GM15510 (cell line): ENCODE results near the gene DBI.

ENCODE experiments used
- POLR2A ChIP-seq: IDR thresholded peaks from 3 replicates; pipeline ENCODE4 v1.6.1; 2011; ENCODE audit warnings: borderline replicate concordance; ENCODE audit not compliant: insufficient read length; ENCODE audit errors: extremely low read depth

DBI gene

DNA sequence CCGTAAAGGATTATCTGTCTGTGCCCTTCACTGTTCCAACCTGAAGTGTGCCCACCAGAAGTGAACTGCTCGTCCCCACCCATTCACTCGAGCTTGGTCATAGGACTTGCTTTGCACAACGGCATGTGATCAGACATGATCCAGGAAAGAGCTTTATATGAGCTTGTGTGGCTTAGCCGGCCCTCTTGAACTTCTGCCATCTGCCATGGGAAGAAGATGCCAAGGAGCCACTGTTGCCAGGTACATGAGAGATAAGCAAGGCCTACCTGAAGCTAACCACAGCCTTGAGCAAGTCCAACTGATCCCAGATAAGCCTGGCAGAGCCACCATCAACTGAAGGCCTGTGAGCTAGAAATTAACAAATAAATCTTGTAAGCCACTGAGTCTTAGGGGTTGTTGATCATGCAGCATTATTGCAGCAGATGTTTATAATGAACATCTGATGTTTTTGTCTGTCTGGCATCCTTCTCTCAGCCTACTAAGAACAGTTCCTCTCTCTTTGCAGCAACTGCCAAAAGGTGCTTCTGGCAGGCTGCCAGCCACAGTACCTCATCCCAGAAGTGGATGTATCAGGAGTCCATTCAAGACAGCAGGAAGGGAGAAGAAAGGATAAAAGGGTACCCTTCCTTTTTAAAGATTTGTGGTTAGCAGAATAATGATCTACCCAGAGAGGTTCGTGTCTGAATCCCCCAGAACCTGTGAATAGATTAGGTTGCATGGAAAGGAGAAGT, 16.8 kb downstream of the DBI start:
- no peak for TF ChIP-seq POLR2A

- no peak for TF ChIP-seq POLR2A
Measured at GRCh38 chr2:119384971-119385370, 18.2 kb downstream of the DBI start.

GRCh38 chr2:119385466-119385865, 18.7 kb downstream of the DBI start:
- TF ChIP-seq POLR2A = no peak

DNA sequence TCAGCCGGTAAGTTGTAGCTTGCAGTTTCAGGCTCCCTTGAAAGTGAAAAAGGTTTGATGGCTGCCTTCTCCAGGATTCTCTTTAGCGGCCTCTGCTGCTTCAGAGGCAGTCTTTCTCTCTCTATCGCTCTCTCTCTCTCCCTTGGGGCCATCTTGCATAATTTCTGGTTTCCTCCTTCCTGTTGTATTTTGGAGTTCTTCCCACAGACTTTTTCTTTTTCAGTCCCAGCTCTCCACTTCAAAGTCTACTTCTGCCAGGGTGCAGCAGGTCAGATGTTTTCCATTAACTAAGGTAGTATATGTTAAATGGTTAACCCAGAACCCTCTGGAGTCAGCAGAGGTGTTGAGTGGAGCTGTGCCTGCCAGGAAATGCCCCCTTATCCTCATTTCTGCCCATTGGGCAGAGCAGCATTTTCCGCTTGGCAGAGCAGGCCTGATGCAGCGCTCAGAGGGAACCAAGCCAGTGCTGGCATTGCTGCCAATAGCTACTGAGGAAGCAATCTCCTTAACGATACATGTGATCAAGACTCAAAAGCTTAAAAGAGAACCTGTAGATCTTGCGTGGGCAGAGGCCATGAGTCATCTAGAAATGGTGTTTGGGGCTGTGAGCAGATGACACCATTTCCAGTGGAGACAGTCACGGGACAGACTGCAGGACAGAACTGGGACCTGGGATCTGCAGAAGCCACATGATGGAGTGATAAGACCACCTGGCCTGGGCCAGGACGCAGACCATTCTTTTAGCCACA, 20.8 kb downstream of the DBI start:
- TF ChIP-seq POLR2A = no peak

DNA sequence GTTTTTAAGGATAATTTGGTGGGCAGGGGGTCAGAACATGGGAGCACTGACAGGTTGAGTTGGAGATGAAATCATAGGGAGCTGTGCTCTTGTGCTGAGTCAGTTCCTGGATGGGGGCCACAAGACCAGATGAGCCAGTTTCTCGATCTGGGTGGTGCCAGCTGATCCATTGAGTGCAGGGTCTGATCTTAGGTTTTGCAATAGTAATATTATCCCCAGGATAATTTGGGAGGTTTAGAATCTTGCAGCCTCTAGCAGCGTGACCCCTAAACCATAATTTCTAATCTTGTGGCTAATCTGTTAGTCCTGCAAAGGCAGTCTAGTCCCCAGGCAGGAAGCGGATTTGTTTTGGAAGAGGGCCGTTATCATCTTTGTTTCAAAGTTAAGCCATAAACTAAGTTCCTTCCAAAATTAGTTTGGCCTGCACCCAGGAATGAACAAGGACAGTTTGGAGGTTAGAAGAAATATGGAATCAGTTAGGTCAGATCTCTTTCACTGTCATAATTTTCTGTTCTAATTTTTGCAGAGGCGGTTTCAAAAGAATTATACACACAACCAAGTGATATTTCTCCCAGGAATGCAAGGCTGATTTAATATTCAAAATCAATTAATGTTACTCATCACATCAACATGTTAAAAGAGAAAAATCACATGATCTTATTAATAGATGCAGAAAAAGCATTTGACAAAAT, 23.0 kb downstream of the DBI start:
- TF ChIP-seq POLR2A = no peak

DNA sequence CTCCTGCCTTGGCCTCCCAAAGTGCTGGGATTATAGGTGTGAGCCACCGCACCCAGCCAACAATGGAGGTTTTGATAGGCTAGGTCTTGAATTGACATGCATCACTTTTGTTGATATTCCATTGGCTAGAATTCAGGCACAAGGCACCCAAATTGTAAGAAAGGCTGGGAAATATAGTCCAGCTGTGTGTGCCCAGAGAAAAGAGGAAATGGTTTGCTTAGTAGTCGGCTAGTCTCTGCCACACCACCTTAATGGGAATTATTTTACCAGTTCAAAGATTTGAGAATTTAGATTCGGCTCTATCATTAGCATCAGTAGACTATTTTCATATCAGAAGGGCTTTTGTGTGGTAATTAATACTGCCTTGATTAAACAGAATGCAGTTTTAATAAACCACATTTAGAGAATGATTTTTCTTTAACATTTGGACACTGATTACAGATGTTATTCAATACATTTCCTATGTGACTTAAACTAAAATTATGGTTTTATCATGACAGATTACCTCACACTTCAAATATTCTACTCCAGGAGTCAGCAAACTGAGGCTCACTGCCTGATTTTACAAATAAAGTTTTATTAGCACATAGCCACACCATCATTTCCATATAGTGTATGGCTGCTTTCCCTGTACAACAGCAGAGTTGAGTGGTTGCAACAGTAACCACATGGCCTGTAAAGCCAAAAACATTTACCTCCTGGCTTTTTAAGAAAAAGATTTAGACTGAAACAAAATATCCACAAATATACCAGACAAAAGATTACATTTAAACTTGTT, 27.4 kb downstream of the DBI start:
- no peak for TF ChIP-seq POLR2A

- TF ChIP-seq POLR2A = no peak
Measured at GRCh38 chr2:119397196-119397595, 30.4 kb downstream of the DBI start.

GRCh38 chr2:119402106-119402505, 35.3 kb downstream of the DBI start:
- TF ChIP-seq POLR2A = no peak

GRCh38 chr2:119402645-119403560, 36.1 kb downstream of the DBI start:
- no peak for TF ChIP-seq POLR2A

- no peak for TF ChIP-seq POLR2A
Measured at GRCh38 chr2:119405151-119405550, 38.4 kb downstream of the DBI start.

GRCh38 chr2:119407430-119408220, 40.8 kb downstream of the DBI start:
- no peak for TF ChIP-seq POLR2A

DNA sequence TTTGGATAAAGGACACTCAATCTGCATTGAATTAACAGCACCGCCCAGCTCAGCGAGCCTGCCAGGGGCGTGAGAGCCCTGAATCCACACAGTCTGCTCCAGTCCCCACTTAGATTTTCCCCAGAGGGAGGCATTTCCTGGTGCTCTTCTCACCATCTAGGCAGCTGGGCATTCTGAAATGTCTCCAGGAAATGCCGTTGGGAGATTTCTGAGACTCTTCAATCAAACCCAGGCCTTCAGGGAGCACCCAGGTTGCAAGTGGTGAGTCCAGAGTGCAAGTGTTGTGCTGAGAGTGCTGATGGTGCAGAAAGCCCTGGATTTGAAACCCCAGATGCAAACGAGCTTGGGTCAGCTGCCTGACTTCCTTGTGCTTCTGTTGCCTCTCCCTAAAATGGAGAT, 41.4 kb downstream of the DBI start:
- no peak for TF ChIP-seq POLR2A

GRCh38 chr2:119409506-119409905, 42.7 kb downstream of the DBI start:
- TF ChIP-seq POLR2A = no peak
